IMR-90 (cell line): ENCODE results near the gene CELF5. TPM values are rescaled to one million over a fixed set of nuclear protein-coding genes. Genes with fewer than 3 reads are reported as not detected.

ENCODE experiments used
- ATAC-seq: fragments of 200-7000 bp; cut with Tn5 transposase; 2 replicates; pipeline ENCODE4 v1.9.1; 2020; ENCODE audit warnings: low read depth, mild to moderate bottlenecking, moderate library complexity
- BruUV-seq: library from RNA; stranded (reverse); fragments of 400-500 nt; replicated peaks from 2 replicates; lab custom pipeline; 2021; lab: Mats Ljungman, UMichigan
- CTCF ChIA-PET: fragments of 300-600 bp; formaldehyde crosslinking; extraction: SDS; loops from one replicate; lab custom pipeline; 2021; ENCODE audit warnings: antibody characterized with exemption; lab: Yijun Ruan, JAX
- POLR2A ChIA-PET: fragments of 300-600 bp; sonication (Branson Sonifier 250); formaldehyde crosslinking; loops from one replicate; lab custom pipeline; 2022; ENCODE audit warnings: antibody characterized with exemption; ENCODE audit not compliant: unreplicated experiment; lab: Charles Lee
- DNase-seq: peaks from one replicate; pipeline ENCODE4 v3.0.0; 2013
- H2AFZ ChIP-seq: replicated peaks from 2 replicates; pipeline ENCODE3; 2013; ENCODE audit warnings: low read length, mild to moderate bottlenecking; ENCODE audit not compliant: poor library complexity
- H2AK5ac ChIP-seq: 2 replicates; pipeline ENCODE4 v1.6.1; 2013; ENCODE audit warnings: low read depth, low read length, inconsistent platforms
- H2AK9ac ChIP-seq: replicated peaks from 2 replicates; pipeline ENCODE3; 2013; ENCODE audit warnings: mild to moderate bottlenecking, low read depth, low read length, moderate library complexity; ENCODE audit not compliant: poor library complexity
- H2BK120ac ChIP-seq: 2 replicates; pipeline ENCODE4 v1.6.1; 2013; ENCODE audit warnings: low read depth, low read length, inconsistent platforms
- H2BK15ac ChIP-seq: 3 replicates; pipeline ENCODE4 v1.6.1; 2013; ENCODE audit warnings: low read depth, low read length, inconsistent platforms
- H2BK20ac ChIP-seq: 2 replicates; pipeline ENCODE4 v1.6.1; 2013; ENCODE audit warnings: low read depth, mild to moderate bottlenecking, inconsistent platforms, low read length, moderate library complexity
- H2BK5ac ChIP-seq: 2 replicates; pipeline ENCODE4 v1.6.1; 2013; ENCODE audit warnings: mild to moderate bottlenecking, low read depth, low read length, inconsistent platforms; ENCODE audit not compliant: poor library complexity, severe bottlenecking
- H3K14ac ChIP-seq: replicated peaks from 2 replicates; pipeline ENCODE4 v1.6.1; 2013; ENCODE audit warnings: low read depth, low read length, inconsistent platforms
- H3K18ac ChIP-seq: 2 replicates; pipeline ENCODE4 v1.6.1; 2013; ENCODE audit warnings: low read depth, low read length, control low read depth
- H3K23ac ChIP-seq: 2 replicates; pipeline ENCODE4 v1.6.1; 2013; ENCODE audit warnings: low read depth, low read length, inconsistent platforms
- H3K27ac ChIP-seq: 2 replicates; pipeline ENCODE4 v1.5.1; 2013; ENCODE audit warnings: mild to moderate bottlenecking, control low read depth, low read length; ENCODE audit not compliant: insufficient read depth
- H3K27me3 ChIP-seq: 2 replicates; pipeline ENCODE4 v1.6.1; 2013; ENCODE audit warnings: low read length; ENCODE audit not compliant: control insufficient read depth, insufficient read depth
- H3K36me3 ChIP-seq: 2 replicates; pipeline ENCODE4 v1.6.1; 2013; ENCODE audit warnings: low read length, mixed read lengths; ENCODE audit not compliant: control insufficient read depth, insufficient read depth
- H3K4ac ChIP-seq: 2 replicates; pipeline ENCODE4 v1.6.1; 2013; ENCODE audit warnings: low read depth, low read length, inconsistent platforms
- H3K4me1 ChIP-seq: 2 replicates; pipeline ENCODE4 v1.6.1; 2013; ENCODE audit warnings: low read length, mixed read lengths; ENCODE audit not compliant: control insufficient read depth, insufficient read depth
- H3K4me2 ChIP-seq: 2 replicates; pipeline ENCODE4 v1.6.1; 2013; ENCODE audit warnings: low read depth, mild to moderate bottlenecking, control low read depth, low read length, moderate library complexity
- H3K4me3 ChIP-seq: 2 replicates; pipeline ENCODE4 v1.5.1; 2013; ENCODE audit warnings: low read depth, mild to moderate bottlenecking, control low read depth, low read length, moderate library complexity; ENCODE audit not compliant: insufficient read depth
- H3K56ac ChIP-seq: 2 replicates; pipeline ENCODE4 v1.6.1; 2013; ENCODE audit warnings: low read length, inconsistent platforms; ENCODE audit not compliant: insufficient read depth; ENCODE audit errors: extremely low read depth
- H3K79me1 ChIP-seq, 2 experiments: 2 replicates each; pipeline ENCODE4 v1.6.1; 2013; ENCODE audit warnings: low read length in 2 of 2, inconsistent platforms in 1 of 2, low read depth in 1 of 2
- H3K9ac ChIP-seq: 2 replicates; pipeline ENCODE4 v1.6.1; 2013; ENCODE audit warnings: low read depth, low read length, control low read depth
- H3K9me1 ChIP-seq: 2 replicates; pipeline ENCODE4 v1.6.1; 2013; ENCODE audit warnings: low read length, inconsistent platforms; ENCODE audit not compliant: insufficient read depth
- H3K9me3 ChIP-seq: 2 replicates; pipeline ENCODE4 v1.6.1; 2013; ENCODE audit warnings: low read length; ENCODE audit not compliant: control insufficient read depth, insufficient read depth
- H4K20me1 ChIP-seq: 2 replicates; pipeline ENCODE4 v1.6.1; 2013; ENCODE audit warnings: low read length, inconsistent platforms; ENCODE audit not compliant: insufficient read depth
- H4K5ac ChIP-seq: 2 replicates; pipeline ENCODE4 v1.6.1; 2013; ENCODE audit warnings: mild to moderate bottlenecking, low read depth, low read length, control low read depth
- H4K8ac ChIP-seq, 2 experiments: 2 replicates each; pipeline ENCODE4 v1.6.1; 2013; ENCODE audit warnings: low read depth in 2 of 2, low read length in 2 of 2, control low read depth in 1 of 2, inconsistent platforms in 1 of 2
- H4K91ac ChIP-seq: 2 replicates; pipeline ENCODE4 v1.6.1; 2013; ENCODE audit warnings: low read depth, low read length, inconsistent platforms; ENCODE audit not compliant: insufficient read depth
- CHD1 ChIP-seq: IDR thresholded peaks from 2 replicates; pipeline ENCODE4 v1.6.1; 2012; ENCODE audit warnings: low read depth, low read length, improper control_type of control experiment
- RAD21 ChIP-seq: IDR thresholded peaks from 2 replicates; pipeline ENCODE4 v1.6.1; 2012; ENCODE audit warnings: low read length, improper control_type of control experiment
- WGBS, 2 experiments: methylation state at CpG; one replicate each; pipeline versions ENCODE4 v1.1.5 to v1.1.7; 2013; ENCODE audit warnings: missing lambda C conversion rate in 2 of 2; ENCODE audit not compliant: insufficient read length in 1 of 2; ENCODE audit errors: extremely low coverage in 2 of 2; 5-methylcytosine and 5-hydroxymethylcytosine counted together
- dilution Hi-C: fragments of 300-500 bp; cut with HindIII; formaldehyde crosslinking; loops from one replicate; pipeline ENCODE4 v1.14.3; 2018; ENCODE audit warnings: low sequenced_read_pairs; ENCODE audit not compliant: unreplicated experiment
- in situ Hi-C: fragments of 300-500 bp; cut with MboI; formaldehyde crosslinking; loops from 3 replicates; pipeline ENCODE4 v1.14.3; 2019; ENCODE audit warnings: low sequenced_read_pairs, inconsistent platforms, mixed read lengths
- intact Hi-C: fragments of 100-400 bp; cut with micrococcal nuclease; formaldehyde crosslinking; loops from 2 replicates; pipeline ENCODE4 v1.10.0; 2022
- polyA plus RNA-seq, 3 experiments: library from polyadenylated mRNA; depleted of rRNA; stranded (reverse); fragments of >200 nt; gene quantifications; 2 replicates each; pipeline ENCODE4 v1.2.3, GENCODE V29; 2012; ENCODE audit warnings: low replicate concordance in 1 of 3
- total RNA-seq: library from RNA; depleted of rRNA; stranded (reverse); fragments of >200 nt; gene quantifications from 2 replicates; pipeline ENCODE4 v1.2.3, GENCODE V29; 2012

Gene CELF5
- total and polyA plus RNA-seq, 2 of the 4 experiments (the other 2 are of a cell fraction) = 0.02 TPM; not detected in 1

DNA sequence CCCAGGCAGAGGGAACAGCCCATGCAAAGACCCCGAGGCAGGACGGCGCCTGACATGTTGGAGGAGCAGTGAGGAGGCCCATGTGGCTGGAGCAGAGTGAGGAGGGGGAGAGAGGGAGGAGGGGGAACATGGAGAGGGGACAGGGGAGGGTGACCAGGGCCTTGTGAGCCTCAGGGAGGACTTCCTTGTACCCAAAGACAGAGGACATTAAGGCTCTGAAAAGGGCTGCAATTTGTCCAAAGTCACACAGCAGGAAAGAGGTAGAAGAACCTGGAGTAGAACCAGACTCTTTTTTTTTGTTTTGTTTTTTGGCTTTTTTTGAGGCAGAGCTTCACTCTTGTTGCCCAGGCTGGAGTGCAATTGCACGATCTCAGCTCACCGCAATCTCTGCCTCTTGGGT, 67.2 kb downstream of the CELF5 start:
- H3K79me1 ChIP-seq = no peaks in the 10 kb centered on the region
- no peak overlapping the region for H3K9ac ChIP-seq
- intact Hi-C loops = no loop called here
- H3K9me3 ChIP-seq = no peaks in the 10 kb centered on the region
- no peak overlapping the region for H2BK5ac ChIP-seq
- no TSS peak for BruUV-seq
- no peak overlapping the region for H2AK5ac ChIP-seq
- no peak overlapping the region for H3K23ac ChIP-seq
- H3K4me2 ChIP-seq = no peak overlapping the region
- H3K18ac ChIP-seq = no peak overlapping the region
- H3K4ac ChIP-seq = no peak overlapping the region
- no peak overlapping the region for H3K14ac ChIP-seq
- no peak overlapping the region for H2AFZ ChIP-seq
- no peak overlapping the region for H4K91ac ChIP-seq
- no peaks in the 10 kb centered on the region for H3K36me3 ChIP-seq
- in situ Hi-C loops = no loop called here
- H2BK15ac ChIP-seq = no peak overlapping the region
- no peaks in the 10 kb centered on the region for H4K20me1 ChIP-seq
- no peaks in the 10 kb centered on the region for H3K4me1 ChIP-seq
- no peak overlapping the region for H4K8ac ChIP-seq
- H3K27me3 ChIP-seq = peaks cover 44% of the 10 kb centered on the region
- H2BK120ac ChIP-seq = no peak overlapping the region
- dilution Hi-C loops = no loop called here
- WGBS, 2 experiments = 50% methylated on average over 3 of the region's 5 CpGs; no CpG with 5 or more reads in 1 of the 2 experiments
- H2AK9ac ChIP-seq = no peak overlapping the region
- no peak overlapping the region for H3K4me3 ChIP-seq
- H4K5ac ChIP-seq = no peak overlapping the region
- no peak overlapping the region for H3K56ac ChIP-seq
- no peak overlapping the region for H3K27ac ChIP-seq
- no peak for TF ChIP-seq RAD21
- TF ChIP-seq CHD1 = no peak
- ChIA-PET POLR2A (no interaction called here), CTCF (no interaction called here)
- H2BK20ac ChIP-seq = no peak overlapping the region
- DNase-seq (no peak), ATAC-seq (no peak)
- no peaks in the 10 kb centered on the region for H3K9me1 ChIP-seq
